GM23338 (cell line): Measurements from ENCODE around the gene BNIP2.

Experiments
- POLR2AphosphoS5 ChIP-seq: IDR thresholded peaks from 2 replicates; pipeline ENCODE4 v1.6.1; 2016; ENCODE audit warnings: antibody characterized with exemption, low read depth
- TF ChIP-seq, protein P1 (sequence below), 2 experiments: fragments of 200-600 bp in 1 of 2; sonication (generic) in 1 of 2; conservative IDR thresholded peaks; 2 replicates each; pipeline versions ENCODE4 v1.5.1 to v1.6.1; 2016 to 2017; ENCODE audit warnings: antibody characterized with exemption in 2 of 2, low read depth in 2 of 2, mild to moderate bottlenecking in 2 of 2, moderate library complexity in 1 of 2

GRCh38 chr15:59646277-59646676 lies 42.8 kb downstream of the BNIP2 start:
- TF ChIP-seq, protein P1, sequence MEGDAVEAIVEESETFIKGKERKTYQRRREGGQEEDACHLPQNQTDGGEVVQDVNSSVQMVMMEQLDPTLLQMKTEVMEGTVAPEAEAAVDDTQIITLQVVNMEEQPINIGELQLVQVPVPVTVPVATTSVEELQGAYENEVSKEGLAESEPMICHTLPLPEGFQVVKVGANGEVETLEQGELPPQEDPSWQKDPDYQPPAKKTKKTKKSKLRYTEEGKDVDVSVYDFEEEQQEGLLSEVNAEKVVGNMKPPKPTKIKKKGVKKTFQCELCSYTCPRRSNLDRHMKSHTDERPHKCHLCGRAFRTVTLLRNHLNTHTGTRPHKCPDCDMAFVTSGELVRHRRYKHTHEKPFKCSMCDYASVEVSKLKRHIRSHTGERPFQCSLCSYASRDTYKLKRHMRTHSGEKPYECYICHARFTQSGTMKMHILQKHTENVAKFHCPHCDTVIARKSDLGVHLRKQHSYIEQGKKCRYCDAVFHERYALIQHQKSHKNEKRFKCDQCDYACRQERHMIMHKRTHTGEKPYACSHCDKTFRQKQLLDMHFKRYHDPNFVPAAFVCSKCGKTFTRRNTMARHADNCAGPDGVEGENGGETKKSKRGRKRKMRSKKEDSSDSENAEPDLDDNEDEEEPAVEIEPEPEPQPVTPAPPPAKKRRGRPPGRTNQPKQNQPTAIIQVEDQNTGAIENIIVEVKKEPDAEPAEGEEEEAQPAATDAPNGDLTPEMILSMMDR (conservative IDR thresholded peaks at IDR 0.05; ENCODE audit: low read depth in 2 of 2): no peak
- no peak for TF ChIP-seq POLR2AphosphoS5
